Panc1 (cell line): Measurements from ENCODE around the gene E4F1. TPM values are rescaled to one million over a fixed set of nuclear protein-coding genes. Genes with fewer than 3 reads are reported as not detected.

Experiments
- ATAC-seq: fragments of 200-7000 bp; cut with Tn5 transposase; 2 replicates; pipeline ENCODE4 v1.9.1; 2020; ENCODE audit warnings: mild to moderate bottlenecking, moderate library complexity
- BruUV-seq: library from RNA; stranded (reverse); fragments of 400-500 nt; replicated peaks from 2 replicates; lab custom pipeline; 2021; lab: Mats Ljungman, UMichigan
- CTCF ChIA-PET: fragments of 300-600 bp; sonication (Branson Sonifier 250); formaldehyde crosslinking; loops from one replicate; lab custom pipeline; 2022; ENCODE audit warnings: antibody characterized with exemption; lab: Charles Lee
- POLR2A ChIA-PET: fragments of 300-600 bp; sonication (Branson Sonifier 250); formaldehyde crosslinking; loops from one replicate; lab custom pipeline; 2022; ENCODE audit warnings: antibody characterized with exemption; lab: Charles Lee
- DNase-seq: peaks from one replicate; pipeline ENCODE4 v3.0.0-alpha.2; 2010; ENCODE audit warnings: low read depth, low spot score
- H3K27ac ChIP-seq: 2 replicates; pipeline ENCODE4 v1.5.1; 2011; ENCODE audit warnings: mild to moderate bottlenecking, low read length, inconsistent platforms
- H3K27me3 ChIP-seq: fragments of 200-500 bp; sonication (Bioruptor generic); 2 replicates; pipeline ENCODE4 v1.6.0; 2014; ENCODE audit warnings: low read length, inconsistent platforms; ENCODE audit not compliant: control insufficient read depth, insufficient read depth
- H3K36me3 ChIP-seq: fragments of 200-500 bp; sonication (Bioruptor generic); 2 replicates; pipeline ENCODE4 v1.5.1; 2014; ENCODE audit warnings: inconsistent platforms, mild to moderate bottlenecking, low read length, moderate library complexity; ENCODE audit not compliant: control insufficient read depth, insufficient read depth
- H3K4me1 ChIP-seq: 2 replicates; pipeline ENCODE4 v1.5.1; 2011; ENCODE audit warnings: inconsistent platforms, mild to moderate bottlenecking, low read length, moderate library complexity; ENCODE audit not compliant: control insufficient read depth, insufficient read depth
- H3K4me3 ChIP-seq, 2 experiments: 2 replicates each; pipeline ENCODE4 v1.5.1; 2011 to 2012; ENCODE audit warnings: low read depth in 2 of 2, low read length in 2 of 2, mild to moderate bottlenecking in 2 of 2, inconsistent platforms in 1 of 2, moderate library complexity in 1 of 2
- H3K9me3 ChIP-seq: fragments of 200-500 bp; sonication (Bioruptor generic); 2 replicates; pipeline ENCODE4 v1.5.1; 2014; ENCODE audit warnings: low read depth, mild to moderate bottlenecking, inconsistent platforms, low read length, moderate library complexity; ENCODE audit not compliant: control insufficient read depth, insufficient read depth
- POLR2AphosphoS5 ChIP-seq: IDR thresholded peaks from 2 replicates; pipeline ENCODE4 v1.6.1; 2012; ENCODE audit warnings: mild to moderate bottlenecking, low read depth, low read length, moderate library complexity
- SIN3A ChIP-seq: IDR thresholded peaks from 2 replicates; pipeline ENCODE4 v1.6.1; 2012; ENCODE audit warnings: low read depth, mild to moderate bottlenecking, low read length, moderate library complexity, borderline replicate concordance; ENCODE audit not compliant: insufficient read depth
- TCF7L2 ChIP-seq: IDR thresholded peaks from 2 replicates; pipeline ENCODE4 v1.6.1; 2011; ENCODE audit warnings: mild to moderate bottlenecking, low read depth, low read length, inconsistent platforms
- in situ Hi-C: cut with HindIII; loops from 2 replicates; pipeline ENCODE4 v1.10.0; 2016; ENCODE audit warnings: low sequenced_read_pairs, low pct_unique_long_range_greater_than_20kb
- intact Hi-C: fragments of 100-400 bp; cut with micrococcal nuclease; formaldehyde crosslinking; loops from one replicate; pipeline ENCODE4 v1.10.0; 2022; ENCODE audit not compliant: unreplicated experiment
- total RNA-seq: library from RNA; stranded (reverse); gene quantifications from one replicate; pipeline ENCODE4 v1.2.1, GENCODE V29; 2021; ENCODE audit not compliant: unreplicated experiment
- TF ChIP-seq, protein P1 (sequence below), 2 experiments: IDR thresholded peaks; 2 replicates each; pipeline ENCODE4 v1.6.1; 2011 to 2012; ENCODE audit warnings: low read depth in 2 of 2, control low read depth in 1 of 2, low read length in 1 of 2, mild to moderate bottlenecking in 1 of 2, moderate library complexity in 1 of 2; ENCODE audit not compliant: insufficient read depth in 1 of 2
- TF ChIP-seq, protein P2 (sequence below): fragments of 450-650 bp; IDR thresholded peaks from 2 replicates; pipeline ENCODE4 v1.5.1; 2017; ENCODE audit warnings: mild to moderate bottlenecking

E4F1 gene
- total RNA-seq, 1 experiment from 2014 or later, result 50.8 TPM

DNA sequence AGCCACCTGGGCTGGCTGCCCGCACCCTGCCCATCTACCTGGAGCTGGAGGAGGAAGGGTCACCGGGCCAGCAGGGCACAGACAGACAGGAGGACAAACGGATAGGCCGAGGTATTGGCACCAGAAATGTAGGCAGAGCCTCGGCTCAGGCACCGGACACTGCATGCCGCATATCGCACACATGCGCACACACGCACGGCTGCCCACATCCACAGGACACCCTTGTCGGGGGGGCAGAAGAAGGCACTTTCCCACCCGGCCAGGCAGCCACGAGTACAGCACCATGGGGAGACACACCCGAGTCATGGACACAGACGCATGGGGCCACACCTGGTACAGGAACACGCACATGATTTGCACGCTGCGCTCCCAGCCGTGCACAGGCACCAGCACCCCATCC, 41.4 kb upstream of the E4F1 start:
- ChIA-PET POLR2A (no interaction called here), CTCF (no interaction called here)
- Histone ChIP-seq H3K27me3 (no peaks in the 10 kb centered on the region), H3K4me3 (no peak overlapping the region), H3K9me3 (no peaks in the 10 kb centered on the region), H3K36me3 (no peaks in the 10 kb centered on the region), H3K27ac (no peak overlapping the region), H3K4me1 (no peaks in the 10 kb centered on the region)
- BruUV-seq, result no TSS peak
- TF ChIP-seq, protein P1, sequence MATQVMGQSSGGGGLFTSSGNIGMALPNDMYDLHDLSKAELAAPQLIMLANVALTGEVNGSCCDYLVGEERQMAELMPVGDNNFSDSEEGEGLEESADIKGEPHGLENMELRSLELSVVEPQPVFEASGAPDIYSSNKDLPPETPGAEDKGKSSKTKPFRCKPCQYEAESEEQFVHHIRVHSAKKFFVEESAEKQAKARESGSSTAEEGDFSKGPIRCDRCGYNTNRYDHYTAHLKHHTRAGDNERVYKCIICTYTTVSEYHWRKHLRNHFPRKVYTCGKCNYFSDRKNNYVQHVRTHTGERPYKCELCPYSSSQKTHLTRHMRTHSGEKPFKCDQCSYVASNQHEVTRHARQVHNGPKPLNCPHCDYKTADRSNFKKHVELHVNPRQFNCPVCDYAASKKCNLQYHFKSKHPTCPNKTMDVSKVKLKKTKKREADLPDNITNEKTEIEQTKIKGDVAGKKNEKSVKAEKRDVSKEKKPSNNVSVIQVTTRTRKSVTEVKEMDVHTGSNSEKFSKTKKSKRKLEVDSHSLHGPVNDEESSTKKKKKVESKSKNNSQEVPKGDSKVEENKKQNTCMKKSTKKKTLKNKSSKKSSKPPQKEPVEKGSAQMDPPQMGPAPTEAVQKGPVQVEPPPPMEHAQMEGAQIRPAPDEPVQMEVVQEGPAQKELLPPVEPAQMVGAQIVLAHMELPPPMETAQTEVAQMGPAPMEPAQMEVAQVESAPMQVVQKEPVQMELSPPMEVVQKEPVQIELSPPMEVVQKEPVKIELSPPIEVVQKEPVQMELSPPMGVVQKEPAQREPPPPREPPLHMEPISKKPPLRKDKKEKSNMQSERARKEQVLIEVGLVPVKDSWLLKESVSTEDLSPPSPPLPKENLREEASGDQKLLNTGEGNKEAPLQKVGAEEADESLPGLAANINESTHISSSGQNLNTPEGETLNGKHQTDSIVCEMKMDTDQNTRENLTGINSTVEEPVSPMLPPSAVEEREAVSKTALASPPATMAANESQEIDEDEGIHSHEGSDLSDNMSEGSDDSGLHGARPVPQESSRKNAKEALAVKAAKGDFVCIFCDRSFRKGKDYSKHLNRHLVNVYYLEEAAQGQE (IDR thresholded peaks at IDR 0.05; ENCODE audit: insufficient read depth in 1 of 2, low read depth in 2 of 2, low read length in 1 of 2), result no peak
- TF ChIP-seq TCF7L2, result no peak
- TF ChIP-seq, protein P2, sequence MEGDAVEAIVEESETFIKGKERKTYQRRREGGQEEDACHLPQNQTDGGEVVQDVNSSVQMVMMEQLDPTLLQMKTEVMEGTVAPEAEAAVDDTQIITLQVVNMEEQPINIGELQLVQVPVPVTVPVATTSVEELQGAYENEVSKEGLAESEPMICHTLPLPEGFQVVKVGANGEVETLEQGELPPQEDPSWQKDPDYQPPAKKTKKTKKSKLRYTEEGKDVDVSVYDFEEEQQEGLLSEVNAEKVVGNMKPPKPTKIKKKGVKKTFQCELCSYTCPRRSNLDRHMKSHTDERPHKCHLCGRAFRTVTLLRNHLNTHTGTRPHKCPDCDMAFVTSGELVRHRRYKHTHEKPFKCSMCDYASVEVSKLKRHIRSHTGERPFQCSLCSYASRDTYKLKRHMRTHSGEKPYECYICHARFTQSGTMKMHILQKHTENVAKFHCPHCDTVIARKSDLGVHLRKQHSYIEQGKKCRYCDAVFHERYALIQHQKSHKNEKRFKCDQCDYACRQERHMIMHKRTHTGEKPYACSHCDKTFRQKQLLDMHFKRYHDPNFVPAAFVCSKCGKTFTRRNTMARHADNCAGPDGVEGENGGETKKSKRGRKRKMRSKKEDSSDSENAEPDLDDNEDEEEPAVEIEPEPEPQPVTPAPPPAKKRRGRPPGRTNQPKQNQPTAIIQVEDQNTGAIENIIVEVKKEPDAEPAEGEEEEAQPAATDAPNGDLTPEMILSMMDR, result no peak
- TF ChIP-seq SIN3A, result no peak
- TF ChIP-seq POLR2AphosphoS5, result no peak
- DNase-seq (no peak), ATAC-seq (no peak)
- intact Hi-C loops, result no loop called here
- in situ Hi-C loops, result no loop called here

DNA sequence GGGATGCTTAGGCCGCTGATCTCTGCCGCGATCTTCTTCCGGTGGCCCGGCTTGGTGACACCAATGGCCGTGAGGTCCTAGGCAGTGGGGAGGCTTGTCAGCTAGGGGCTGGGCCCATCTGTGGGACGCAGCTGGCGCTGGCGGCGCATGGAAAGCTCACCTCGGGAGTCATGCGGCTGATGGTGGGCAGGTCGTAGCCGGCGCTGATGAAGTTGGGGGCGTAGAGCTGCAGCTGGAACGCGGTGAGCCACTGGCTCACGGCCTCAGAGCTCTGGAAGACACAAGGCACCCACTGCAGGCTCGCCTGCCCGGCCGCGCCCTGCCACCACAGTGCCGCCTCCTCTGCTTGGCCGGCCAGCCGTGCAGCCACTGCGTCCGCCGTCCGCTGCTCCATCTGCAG, 39.7 kb upstream of the E4F1 start:
- Histone ChIP-seq H3K36me3 (no peaks in the 10 kb centered on the region), H3K4me1 (no peaks in the 10 kb centered on the region), H3K27me3 (no peaks in the 10 kb centered on the region), H3K9me3 (no peaks in the 10 kb centered on the region), H3K4me3 (no peak overlapping the region), H3K27ac (no peak overlapping the region)
- CTCF ChIA-PET, result no interaction called here
- POLR2A ChIA-PET, result no interaction called here
- ATAC-seq (no peak), DNase-seq (no peak)
- no peak for TF ChIP-seq TCF7L2
- TF ChIP-seq, protein P2, result no peak
- TF ChIP-seq SIN3A, result no peak
- no TSS peak for BruUV-seq
- in situ Hi-C loops, result no loop called here
- intact Hi-C loops, result no loop called here
